Gastroesophageal sphincter (tissue), 4 donors: Measurements from ENCODE around the gene LYPD3. TPM values are rescaled to one million over a fixed set of nuclear protein-coding genes. Genes with fewer than 3 reads are reported as not detected.

Source experiments
- ATAC-seq: fragments of 150-250 bp; one replicate; pipeline ENCODE4 v1.9.1; 2016; ENCODE audit warnings: mild to moderate bottlenecking, moderate library complexity
- H3K27ac ChIP-seq, 4 donors: fragments of 200-600 bp; sonication (generic) in 3 of 4; 1 replicate in 3 of 4; 2 replicates in 1 of 4; pipeline ENCODE4 v1.5.1; 2016 to 2019
- H3K27me3 ChIP-seq: fragments of 200-600 bp; sonication (generic); one replicate; pipeline ENCODE4 v1.5.1; 2019
- H3K36me3 ChIP-seq, 2 donors: fragments of 200-600 bp; sonication (generic); one replicate each; pipeline ENCODE4 v1.5.1; 2019; ENCODE audit warnings: control low read depth in 1 of 2
- H3K4me1 ChIP-seq, 3 donors: fragments of 200-600 bp; sonication (generic); 1 replicate in 2 of 3; 2 replicates in 1 of 3; pipeline ENCODE4 v1.5.1; 2016 to 2019; ENCODE audit warnings: control low read depth in 2 of 3
- H3K4me3 ChIP-seq, 2 donors: fragments of 200-600 bp; sonication (generic); one replicate each; pipeline ENCODE4 v1.5.1; 2019; ENCODE audit warnings: mild to moderate bottlenecking in 1 of 2, moderate library complexity in 1 of 2
- H3K9me3 ChIP-seq, 3 donors: fragments of 200-600 bp; sonication (generic); one replicate each; pipeline ENCODE4 v1.5.1; 2017 to 2019; ENCODE audit warnings: control low read depth in 2 of 3
- CTCF ChIP-seq, 4 experiments: fragments of 200-600 bp in 2 of 4; fragments of 450-650 bp in 2 of 4; sonication (generic) in 1 of 4; IDR thresholded peaks; one replicate each; pipeline ENCODE4 v1.5.1; 2017 to 2019; ENCODE audit warnings: antibody characterized with exemption in 4 of 4, mild to moderate bottlenecking in 2 of 4, moderate library complexity in 2 of 4
- EP300 ChIP-seq: sonication (generic); formaldehyde crosslinking; IDR thresholded peaks from one replicate; pipeline ENCODE4 v1.6.1; 2017; ENCODE audit warnings: antibody characterized with exemption, mild to moderate bottlenecking
- POLR2A ChIP-seq, 2 donors: fragments of 450-650 bp; IDR thresholded peaks; one replicate each; pipeline ENCODE4 v1.6.1; 2017; ENCODE audit warnings: antibody characterized with exemption in 2 of 2, mild to moderate bottlenecking in 2 of 2, moderate library complexity in 1 of 2
- POLR2AphosphoS5 ChIP-seq: sonication (generic); formaldehyde crosslinking; IDR thresholded peaks from one replicate; pipeline ENCODE4 v1.6.1; 2017; ENCODE audit warnings: antibody characterized with exemption
- WGBS, 2 donors: methylation state at CpG; one replicate each; pipeline ENCODE4 v1.1.5; 2018; ENCODE audit warnings: low coverage in 1 of 2; 5-methylcytosine and 5-hydroxymethylcytosine counted together
- total RNA-seq, 4 donors: library from RNA; depleted of rRNA; stranded (reverse); fragments of >200 nt; gene quantifications; one replicate each; pipeline ENCODE4 v1.1.0, GENCODE V29; 2016

Gene LYPD3
- total RNA-seq, 4 donors from 2014 or later = 0.39 to 8.4 (median 2.7) TPM

- 76 to 89% methylated on average over 9 of the region's 9 CpGs for WGBS, 2 donors
- H3K4me1 ChIP-seq = no peaks in the 10 kb centered on the region
- TF ChIP-seq CTCF (IDR thresholded peaks at IDR 0.05) = no peak
- TF ChIP-seq POLR2AphosphoS5 = no peak
- TF ChIP-seq EP300 = no peak
- TF ChIP-seq POLR2A (IDR thresholded peaks at IDR 0.05) = no peak
- no peaks in the 10 kb centered on the region for H3K36me3 ChIP-seq
- H3K27ac ChIP-seq = no peak overlapping the region
- no peaks in the 10 kb centered on the region for H3K9me3 ChIP-seq
- no peak overlapping the region for H3K4me3 ChIP-seq
- no peak for ATAC-seq
- no peaks in the 10 kb centered on the region for H3K27me3 ChIP-seq
These were observed 34.4 kb downstream of the LYPD3 start for GRCh38 chr19:43430976-43431375.

- Histone ChIP-seq H3K4me1 (no peaks in the 10 kb centered on the region), H3K9me3 (no peaks in the 10 kb centered on the region), H3K27me3 (no peaks in the 10 kb centered on the region), H3K27ac (no peak overlapping the region), H3K36me3 (no peaks in the 10 kb centered on the region), H3K4me3 (no peak overlapping the region)
- ATAC-seq = no peak
- 17 to 33% methylated on average over 3 to 6 of the region's 6 CpGs for WGBS, 2 donors
- no peak for TF ChIP-seq CTCF (IDR thresholded peaks at IDR 0.05)
- no peak for TF ChIP-seq EP300
- no peak for TF ChIP-seq POLR2AphosphoS5
- TF ChIP-seq POLR2A (IDR thresholded peaks at IDR 0.05) = no peak
These were observed 35.2 kb downstream of the LYPD3 start for GRCh38 chr19:43430142-43430710.

- Histone ChIP-seq H3K4me3 (no peak overlapping the region), H3K36me3 (no peaks in the 10 kb centered on the region), H3K27me3 (no peaks in the 10 kb centered on the region), H3K9me3 (no peaks in the 10 kb centered on the region), H3K27ac (no peak overlapping the region), H3K4me1 (no peaks in the 10 kb centered on the region)
- WGBS, 2 donors = 54 to 75% methylated on average over 2 to 4 of the region's 7 CpGs
- no peak for TF ChIP-seq POLR2A (IDR thresholded peaks at IDR 0.05)
- TF ChIP-seq CTCF (IDR thresholded peaks at IDR 0.05) = no peak
- no peak for TF ChIP-seq POLR2AphosphoS5
- no peak for TF ChIP-seq EP300
- ATAC-seq = no peak
These were observed 36.0 kb downstream of the LYPD3 start for GRCh38 chr19:43429395-43429794.

- no peak for TF ChIP-seq POLR2A (IDR thresholded peaks at IDR 0.05)
- TF ChIP-seq CTCF (IDR thresholded peaks at IDR 0.05) = peak in 1 of 4 experiments; percentile 27
- ATAC-seq = no peak
- WGBS, 2 donors = 10 to 21% methylated on average over 5 to 6 of the region's 8 CpGs
- no peaks in the 10 kb centered on the region for H3K36me3 ChIP-seq
- H3K4me1 ChIP-seq = no peaks in the 10 kb centered on the region
- H3K27me3 ChIP-seq = no peaks in the 10 kb centered on the region
- H3K27ac ChIP-seq = no peak overlapping the region
- no peak overlapping the region for H3K4me3 ChIP-seq
- no peaks in the 10 kb centered on the region for H3K9me3 ChIP-seq
These were observed 39.6 kb downstream of the LYPD3 start for GRCh38 chr19:43425567-43426392.

GRCh38 chr19:43423779-43424178, 41.6 kb downstream of the LYPD3 start:
- no peak for TF ChIP-seq POLR2AphosphoS5
- TF ChIP-seq POLR2A (IDR thresholded peaks at IDR 0.05) = no peak
- TF ChIP-seq CTCF (IDR thresholded peaks at IDR 0.05) = no peak
- no peak for TF ChIP-seq EP300
- H3K4me3 ChIP-seq = no peak overlapping the region
- no peaks in the 10 kb centered on the region for H3K36me3 ChIP-seq
- H3K9me3 ChIP-seq = no peaks in the 10 kb centered on the region
- no peak overlapping the region for H3K27ac ChIP-seq
- no peaks in the 10 kb centered on the region for H3K4me1 ChIP-seq
- ATAC-seq = no peak
- WGBS, 2 donors = 84 to 89% methylated on average over 2 to 3 of the region's 5 CpGs
- H3K27me3 ChIP-seq = no peaks in the 10 kb centered on the region
